ENCODE measurements around the gene TNFRSF21. TPM values are rescaled to one million over a fixed set of nuclear protein-coding genes. Genes with fewer than 3 reads are reported as not detected.

The TNFRSF21 gene
- total and polyA plus RNA-seq, 2 of the 8 experiments (the other 6 are each of a cell fraction or from before 2014, with no cell fraction given): 16.4 to 52.7 TPM

DNA sequence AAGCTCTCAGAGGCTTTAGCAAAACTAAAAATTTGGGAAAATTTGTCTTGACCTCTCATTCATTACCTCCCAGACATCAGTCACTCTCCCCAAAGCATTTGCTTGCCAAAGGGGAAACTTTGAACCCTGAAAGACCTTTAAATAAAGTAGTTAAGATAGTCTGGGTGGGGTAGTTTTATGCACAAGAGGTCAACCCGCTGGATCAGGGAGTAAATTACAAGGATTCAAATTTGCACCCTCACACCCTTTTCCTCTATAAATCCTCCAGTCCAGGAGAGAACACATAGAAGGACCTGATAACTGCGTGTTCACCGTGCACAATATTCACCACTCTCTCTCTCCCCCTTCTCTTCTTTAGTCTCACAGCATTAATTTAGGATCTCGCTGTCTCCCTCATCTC is 36.1 kb upstream of the TNFRSF21 start:
- no peaks in the 10 kb centered on the region for H4K20me1 ChIP-seq (replicated peaks in 1 of 2; ENCODE audit: control insufficient read depth in 1 of 2, insufficient read depth in 2 of 2, low read length in 2 of 2)
- POLR2A ChIA-PET (ENCODE audit: partially characterized antibody): no interaction called here
- no peak overlapping the region for H2AK5ac ChIP-seq (ENCODE audit: low read depth, low read length)
- WGBS, 2 experiments (ENCODE audit: extremely low coverage in 1 of 2, insufficient coverage in 1 of 2, insufficient read length in 1 of 2, insufficient replicate concordance in 2 of 2, low coverage in 1 of 2, low lambda C conversion rate in 2 of 2, missing lambda C conversion rate in 1 of 2): 86% methylated on average over 4 of the region's 4 CpGs; no CpG with 5 or more reads in 1 of the 2 experiments
- no peak overlapping the region for H3K4me3 ChIP-seq (ENCODE audit: extremely low read depth in 1 of 4, insufficient read depth in 2 of 4, low read depth in 3 of 4, low read length in 4 of 4)
- no peak overlapping the region for H2BK120ac ChIP-seq (replicated peaks; ENCODE audit: low read depth, low read length)
- H3K79me1 ChIP-seq (ENCODE audit: low read depth, low read length): no peaks in the 10 kb centered on the region
- H3K9ac ChIP-seq (replicated peaks in 1 of 4; ENCODE audit: extremely low read depth in 1 of 4, low read depth in 3 of 4, low read length in 3 of 4): no peak overlapping the region
- no peak overlapping the region for H2BK15ac ChIP-seq (ENCODE audit: low read length)
- H3K14ac ChIP-seq (ENCODE audit: insufficient read length): no peak overlapping the region
- no peak overlapping the region for H2BK20ac ChIP-seq (ENCODE audit: low read length)
- H3K23ac ChIP-seq (ENCODE audit: insufficient read length): no peak overlapping the region
- no peaks in the 10 kb centered on the region for H3K27me3 ChIP-seq (replicated peaks in 1 of 4; ENCODE audit: control insufficient read depth in 3 of 4, extremely low read depth in 1 of 4, insufficient read depth in 3 of 4, low read length in 3 of 4)
- H3K4me2 ChIP-seq (ENCODE audit: insufficient read depth in 1 of 2, low read depth in 2 of 2, low read length in 2 of 2): no peak overlapping the region
- H3K79me2 ChIP-seq (ENCODE audit: control insufficient read depth in 1 of 2, insufficient read depth in 2 of 2, low read length in 2 of 2): no peaks in the 10 kb centered on the region
- no peak overlapping the region for H4K8ac ChIP-seq (ENCODE audit: extremely low read depth, insufficient read depth, low read length)
- no peak overlapping the region for H3K56ac ChIP-seq (replicated peaks; ENCODE audit: insufficient read length, low read depth, low read length)
- FAIRE-seq (no peak), DNase-seq (ENCODE audit: low read depth in 1 of 2, low spot score in 2 of 2) (no peak)
- H4K91ac ChIP-seq (replicated peaks; ENCODE audit: insufficient read length, low read length): no peak overlapping the region
- CTCF ChIA-PET (ENCODE audit: partially characterized antibody): no interaction called here
- no peak overlapping the region for H2AFZ ChIP-seq (ENCODE audit: low read length)
- no peaks in the 10 kb centered on the region for H3K23me2 ChIP-seq (ENCODE audit: low read depth, low read length)
- no peaks in the 10 kb centered on the region for H3K36me3 ChIP-seq (ENCODE audit: control insufficient read depth in 2 of 4, insufficient read depth in 4 of 4, low read length in 3 of 4)
- H3K4ac ChIP-seq (replicated peaks; ENCODE audit: insufficient read length, low read depth, low read length): no peak overlapping the region
- no peak overlapping the region for H3K18ac ChIP-seq (ENCODE audit: extremely low read depth, low read length)
- H3K27ac ChIP-seq (ENCODE audit: low read depth, low read length): no peak overlapping the region
- H2BK5ac ChIP-seq (ENCODE audit: low read depth, low read length): no peak overlapping the region
- H3K4me1 ChIP-seq (replicated peaks in 1 of 4; ENCODE audit: control insufficient read depth in 3 of 4, insufficient read depth in 4 of 4, low read length in 3 of 4): no peaks in the 10 kb centered on the region
- H2BK12ac ChIP-seq (ENCODE audit: low read depth, low read length): no peak overlapping the region
- no peak overlapping the region for H4K5ac ChIP-seq (ENCODE audit: insufficient read length, low read depth, low read length)
- H3K9me3 ChIP-seq (ENCODE audit: insufficient read depth in 2 of 2, low read depth in 1 of 2, low read length in 1 of 2): no peaks in the 10 kb centered on the region
- TF ChIP-seq TEAD4 (IDR thresholded peaks at IDR 0.05; ENCODE audit: low read depth, low read length): no peak
- no peak for TF ChIP-seq CBX5 (IDR thresholded peaks at IDR 0.05; ENCODE audit: low read depth, low read length)
- TF ChIP-seq RFX5 (IDR thresholded peaks at IDR 0.05; ENCODE audit: borderline replicate concordance, low read depth, low read length): no peak
- TF ChIP-seq POLR2AphosphoS5 (IDR thresholded peaks at IDR 0.05; ENCODE audit: low read depth, low read length): no peak
- no peak for TF ChIP-seq ASH2L (IDR thresholded peaks at IDR 0.05; ENCODE audit: low read length)
- TF ChIP-seq CTBP2 (IDR thresholded peaks at IDR 0.05; ENCODE audit: borderline replicate concordance, insufficient read depth, insufficient read length, low read length): no peak
- no peak for TF ChIP-seq KDM5A (IDR thresholded peaks at IDR 0.05; ENCODE audit: low read length)
- no peak for TF ChIP-seq NANOG (IDR thresholded peaks at IDR 0.05; ENCODE audit: insufficient read depth, low read depth, low read length, poor library complexity, severe bottlenecking)
- TF ChIP-seq, protein P1, sequence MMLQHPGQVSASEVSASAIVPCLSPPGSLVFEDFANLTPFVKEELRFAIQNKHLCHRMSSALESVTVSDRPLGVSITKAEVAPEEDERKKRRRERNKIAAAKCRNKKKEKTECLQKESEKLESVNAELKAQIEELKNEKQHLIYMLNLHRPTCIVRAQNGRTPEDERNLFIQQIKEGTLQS (IDR thresholded peaks at IDR 0.05; ENCODE audit: insufficient read depth, low read depth, low read length): no peak
- no peak for TF ChIP-seq TCF12 (IDR thresholded peaks at IDR 0.05; ENCODE audit: low read depth, low read length)
- TF ChIP-seq USF2 (IDR thresholded peaks at IDR 0.05; ENCODE audit: low read length): no peak
- no peak for TF ChIP-seq MAX (IDR thresholded peaks at IDR 0.05)
- no peak for TF ChIP-seq SIRT6 (IDR thresholded peaks at IDR 0.05; ENCODE audit: low read length)
- TF ChIP-seq BRCA1 (IDR thresholded peaks at IDR 0.05; ENCODE audit: low read depth, low read length): no peak
